ENCODE results near the gene TSPAN18.

DNA sequence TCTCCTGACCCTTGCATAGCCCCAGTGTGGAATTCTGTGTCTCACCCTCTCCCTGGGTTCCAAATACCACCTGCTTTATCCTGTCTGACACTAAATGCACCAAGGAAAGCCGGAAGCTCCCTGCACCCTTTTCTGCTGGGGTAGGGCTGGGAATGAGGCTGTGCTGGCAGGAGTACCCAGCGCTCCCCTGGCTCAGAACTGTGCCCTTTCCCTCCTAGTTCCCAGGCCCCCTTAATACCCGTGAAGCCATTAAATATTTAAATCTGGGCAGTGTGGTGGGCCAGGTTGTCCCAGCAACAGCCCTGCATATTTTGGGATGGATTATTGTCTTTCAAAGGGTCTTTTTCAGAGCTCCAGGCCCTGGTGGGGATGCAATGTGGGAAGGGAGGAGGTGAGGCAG, 160.9 kb downstream of the TSPAN18 start:
- TF ChIP-seq, protein P1, sequence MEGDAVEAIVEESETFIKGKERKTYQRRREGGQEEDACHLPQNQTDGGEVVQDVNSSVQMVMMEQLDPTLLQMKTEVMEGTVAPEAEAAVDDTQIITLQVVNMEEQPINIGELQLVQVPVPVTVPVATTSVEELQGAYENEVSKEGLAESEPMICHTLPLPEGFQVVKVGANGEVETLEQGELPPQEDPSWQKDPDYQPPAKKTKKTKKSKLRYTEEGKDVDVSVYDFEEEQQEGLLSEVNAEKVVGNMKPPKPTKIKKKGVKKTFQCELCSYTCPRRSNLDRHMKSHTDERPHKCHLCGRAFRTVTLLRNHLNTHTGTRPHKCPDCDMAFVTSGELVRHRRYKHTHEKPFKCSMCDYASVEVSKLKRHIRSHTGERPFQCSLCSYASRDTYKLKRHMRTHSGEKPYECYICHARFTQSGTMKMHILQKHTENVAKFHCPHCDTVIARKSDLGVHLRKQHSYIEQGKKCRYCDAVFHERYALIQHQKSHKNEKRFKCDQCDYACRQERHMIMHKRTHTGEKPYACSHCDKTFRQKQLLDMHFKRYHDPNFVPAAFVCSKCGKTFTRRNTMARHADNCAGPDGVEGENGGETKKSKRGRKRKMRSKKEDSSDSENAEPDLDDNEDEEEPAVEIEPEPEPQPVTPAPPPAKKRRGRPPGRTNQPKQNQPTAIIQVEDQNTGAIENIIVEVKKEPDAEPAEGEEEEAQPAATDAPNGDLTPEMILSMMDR (IDR thresholded peaks at IDR 0.05) = no peak
- TF ChIP-seq POLR2A (IDR thresholded peaks at IDR 0.05) (no peak), EP300 (IDR thresholded peaks at IDR 0.05; ENCODE audit: low read depth) (no peak)

All from transverse colon (tissue), 3 donors.